ENCODE data around the gene PPP1R13B. TPM values are rescaled to one million over a fixed set of nuclear protein-coding genes. Genes with fewer than 3 reads are reported as not detected.

The PPP1R13B gene
- polyA plus RNA-seq, 2 of the 4 experiments (the other 2 are of a cell fraction): 2.2 to 2.7 TPM

DNA sequence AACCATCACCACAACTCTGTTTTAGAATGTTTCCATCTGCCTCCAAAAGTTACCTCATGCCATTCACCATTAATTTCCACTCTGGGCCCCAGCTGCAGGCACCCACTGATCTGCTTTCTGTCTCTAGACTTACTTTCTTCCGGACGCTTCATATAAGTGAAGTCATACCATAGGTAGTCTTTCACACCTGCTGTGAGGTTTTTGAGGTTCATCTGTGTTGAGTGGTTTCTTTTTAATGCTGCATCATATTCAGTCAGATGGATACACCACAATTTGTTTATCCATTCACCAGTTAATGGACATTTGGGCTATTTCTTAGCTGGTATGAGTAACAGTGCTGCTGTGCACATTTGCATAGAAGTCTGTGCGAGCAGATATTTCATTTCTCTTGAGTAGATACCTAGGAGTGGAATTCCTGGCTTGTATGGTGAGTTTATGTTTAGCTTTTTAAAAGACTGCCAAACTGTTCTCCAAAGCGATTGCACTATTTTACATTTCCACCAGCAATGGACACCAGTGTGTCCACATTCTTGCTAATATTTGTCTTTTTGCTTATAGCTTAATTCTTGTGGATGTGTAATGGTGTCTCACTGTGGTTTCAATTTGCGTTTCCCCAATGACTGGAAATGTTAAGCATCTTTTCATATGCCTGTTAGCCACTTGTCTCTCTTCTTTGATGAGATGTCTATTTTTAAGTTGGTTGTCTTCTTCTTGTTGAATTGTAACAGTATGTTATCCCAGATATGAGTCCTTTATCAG lies 83.5 kb downstream of the PPP1R13B start (continued):
- TF ChIP-seq, protein P1, sequence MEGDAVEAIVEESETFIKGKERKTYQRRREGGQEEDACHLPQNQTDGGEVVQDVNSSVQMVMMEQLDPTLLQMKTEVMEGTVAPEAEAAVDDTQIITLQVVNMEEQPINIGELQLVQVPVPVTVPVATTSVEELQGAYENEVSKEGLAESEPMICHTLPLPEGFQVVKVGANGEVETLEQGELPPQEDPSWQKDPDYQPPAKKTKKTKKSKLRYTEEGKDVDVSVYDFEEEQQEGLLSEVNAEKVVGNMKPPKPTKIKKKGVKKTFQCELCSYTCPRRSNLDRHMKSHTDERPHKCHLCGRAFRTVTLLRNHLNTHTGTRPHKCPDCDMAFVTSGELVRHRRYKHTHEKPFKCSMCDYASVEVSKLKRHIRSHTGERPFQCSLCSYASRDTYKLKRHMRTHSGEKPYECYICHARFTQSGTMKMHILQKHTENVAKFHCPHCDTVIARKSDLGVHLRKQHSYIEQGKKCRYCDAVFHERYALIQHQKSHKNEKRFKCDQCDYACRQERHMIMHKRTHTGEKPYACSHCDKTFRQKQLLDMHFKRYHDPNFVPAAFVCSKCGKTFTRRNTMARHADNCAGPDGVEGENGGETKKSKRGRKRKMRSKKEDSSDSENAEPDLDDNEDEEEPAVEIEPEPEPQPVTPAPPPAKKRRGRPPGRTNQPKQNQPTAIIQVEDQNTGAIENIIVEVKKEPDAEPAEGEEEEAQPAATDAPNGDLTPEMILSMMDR (IDR thresholded peaks at IDR 0.05): no peak

DNA sequence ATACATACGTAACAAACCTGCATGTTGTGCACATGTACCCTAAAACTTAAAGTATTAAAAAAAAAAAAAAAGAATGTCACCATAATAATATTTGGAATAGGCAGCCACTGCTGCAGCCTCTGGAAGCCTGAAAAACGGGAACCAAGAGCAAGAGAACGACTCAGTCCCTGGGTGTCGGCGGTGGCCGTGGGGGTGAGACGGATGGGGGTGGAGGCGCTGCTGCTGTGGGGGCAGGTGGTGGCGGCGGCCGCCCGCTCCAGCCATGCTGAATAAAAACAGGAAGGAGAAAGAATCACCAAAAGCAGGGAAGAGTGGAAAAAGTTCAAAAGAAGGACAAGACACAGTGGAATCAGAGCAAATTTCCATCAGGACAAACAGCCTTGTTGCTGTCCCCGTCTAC lies 84.8 kb downstream of the PPP1R13B start:
- no peak for ATAC-seq
- FAIRE-seq: no peak

DNA sequence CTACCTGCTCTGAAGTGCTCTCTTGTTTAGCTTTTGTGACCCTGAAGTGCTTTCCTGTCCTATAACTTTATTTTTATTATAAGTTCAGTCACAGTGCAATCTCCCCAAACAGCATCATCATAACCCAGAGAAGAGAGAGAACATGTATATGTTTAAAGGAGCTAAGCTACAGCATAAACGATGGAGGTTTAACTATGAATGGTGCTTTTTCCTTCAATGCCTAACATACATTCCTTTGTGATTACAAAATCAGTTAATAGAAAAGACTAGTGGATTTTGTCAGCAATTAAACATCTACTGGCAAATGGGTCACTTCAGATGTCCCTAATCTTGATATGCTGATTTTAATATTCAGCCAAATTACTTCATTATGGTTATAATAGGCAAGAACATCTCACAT lies 85.3 kb downstream of the PPP1R13B start:
- POLR2A ChIA-PET: no interaction called here
- WGBS (ENCODE audit: missing lambda C conversion rate): 53% methylated on average over 1 of the region's 1 CpG

More for the DNA sequence above, 84.8 kb downstream of the PPP1R13B start:
- no peak for DNase-seq (ENCODE audit: low read depth in 1 of 2, low spot score in 1 of 2)
- TF ChIP-seq KDM1A (IDR thresholded peaks at IDR 0.05; ENCODE audit: low read depth): no peak
- Histone ChIP-seq H3K4me2 (no peak overlapping the region), H3K4me1 (no peaks in the 10 kb centered on the region), H3K9me3 (no peaks in the 10 kb centered on the region), H3K27ac (no peak overlapping the region), H3K4me3 (no peak overlapping the region)
- ChIA-PET POLR2A (no interaction called here), CTCF (no interaction called here)
- WGBS (ENCODE audit: missing lambda C conversion rate): 91% methylated on average over 13 of the region's 13 CpGs

DNA sequence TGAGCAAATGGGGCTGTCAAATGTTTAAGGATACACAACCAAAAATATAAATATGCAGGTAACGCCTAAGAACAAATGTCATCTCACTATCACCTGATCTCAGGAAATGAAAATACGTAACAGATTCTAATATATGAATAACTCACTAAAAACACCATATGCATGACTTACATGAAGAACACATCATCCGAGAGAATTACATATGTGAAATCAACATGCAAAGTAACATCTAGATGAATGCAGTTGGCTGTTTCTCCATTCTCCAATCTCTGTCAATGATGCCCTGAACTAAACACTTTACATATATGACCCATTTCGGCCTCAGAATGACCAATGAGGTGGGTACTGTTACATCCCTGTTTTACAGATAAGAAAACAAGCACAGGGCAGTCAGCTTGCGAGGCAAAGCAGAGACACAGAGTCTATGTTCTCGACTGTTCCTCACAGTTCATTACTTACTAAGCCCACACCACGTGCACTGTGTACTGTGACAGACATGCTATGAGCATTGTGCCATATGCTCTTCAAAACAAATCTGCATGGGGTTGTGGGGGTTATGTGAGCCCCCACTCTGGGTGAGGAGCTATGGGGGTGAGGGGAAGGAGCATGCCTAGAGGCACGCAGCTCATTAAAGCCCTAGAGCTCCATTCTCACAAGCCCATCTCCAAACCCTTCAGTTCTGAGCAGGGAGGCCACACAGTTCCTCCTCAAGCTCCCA lies 89.2 kb downstream of the PPP1R13B start:
- no peaks in the 10 kb centered on the region for H3K9me3 ChIP-seq
- 0 out of 3 replicates have a peak, but pooled peaks cover under 1% of the 10 kb centered on the region for H3K4me1 ChIP-seq
- CTCF ChIA-PET: interaction anchor here (1.8 kb wide), 1 partner anchor 51 kb away, joined by 6 read pairs; no protein-coding TSS in a partner anchor
- no peak for FAIRE-seq
- ATAC-seq: no peak
- DNase-seq (ENCODE audit: low read depth in 1 of 2, low spot score in 1 of 2): no peak
- no peak for TF ChIP-seq CBX2 (IDR thresholded peaks at IDR 0.05; ENCODE audit: borderline replicate concordance, low read depth)
- POLR2A ChIA-PET: no interaction called here
- H3K27ac ChIP-seq: no peak overlapping the region
- H3K4me3 ChIP-seq: no peak overlapping the region
- no peak overlapping the region for H3K4me2 ChIP-seq
- 89% methylated on average over 8 of the region's 8 CpGs for WGBS (ENCODE audit: missing lambda C conversion rate)

More for the DNA sequence above, 85.3 kb downstream of the PPP1R13B start:
- CTCF ChIA-PET: no interaction called here
- FAIRE-seq: no peak
- H3K9me3 ChIP-seq: no peaks in the 10 kb centered on the region
- no peak overlapping the region for H3K27ac ChIP-seq
- TF ChIP-seq, protein P2, sequence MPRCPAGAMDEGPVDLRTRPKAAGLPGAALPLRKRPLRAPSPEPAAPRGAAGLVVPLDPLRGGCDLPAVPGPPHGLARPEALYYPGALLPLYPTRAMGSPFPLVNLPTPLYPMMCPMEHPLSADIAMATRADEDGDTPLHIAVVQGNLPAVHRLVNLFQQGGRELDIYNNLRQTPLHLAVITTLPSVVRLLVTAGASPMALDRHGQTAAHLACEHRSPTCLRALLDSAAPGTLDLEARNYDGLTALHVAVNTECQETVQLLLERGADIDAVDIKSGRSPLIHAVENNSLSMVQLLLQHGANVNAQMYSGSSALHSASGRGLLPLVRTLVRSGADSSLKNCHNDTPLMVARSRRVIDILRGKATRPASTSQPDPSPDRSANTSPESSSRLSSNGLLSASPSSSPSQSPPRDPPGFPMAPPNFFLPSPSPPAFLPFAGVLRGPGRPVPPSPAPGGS (IDR thresholded peaks at IDR 0.05): no peak
- TF ChIP-seq TFCP2L1 (CRISPR knock-in tag; IDR thresholded peaks at IDR 0.05) (no peak), ZNF302 (CRISPR knock-in tag; IDR thresholded peaks at IDR 0.05) (no peak), HOXB5 (CRISPR knock-in tag; IDR thresholded peaks at IDR 0.05) (no peak), SMC3 (IDR thresholded peaks at IDR 0.05) (no peak), ZC3H11A (IDR thresholded peaks at IDR 0.05) (no peak), BHLHE40 (IDR thresholded peaks at IDR 0.05; ENCODE audit: low read depth, low read length) (no peak), POLR2A (IDR thresholded peaks at IDR 0.05; ENCODE audit: low read length) (no peak), EP300 (IDR thresholded peaks at IDR 0.05) (no peak)
- TF ChIP-seq, protein P3, sequence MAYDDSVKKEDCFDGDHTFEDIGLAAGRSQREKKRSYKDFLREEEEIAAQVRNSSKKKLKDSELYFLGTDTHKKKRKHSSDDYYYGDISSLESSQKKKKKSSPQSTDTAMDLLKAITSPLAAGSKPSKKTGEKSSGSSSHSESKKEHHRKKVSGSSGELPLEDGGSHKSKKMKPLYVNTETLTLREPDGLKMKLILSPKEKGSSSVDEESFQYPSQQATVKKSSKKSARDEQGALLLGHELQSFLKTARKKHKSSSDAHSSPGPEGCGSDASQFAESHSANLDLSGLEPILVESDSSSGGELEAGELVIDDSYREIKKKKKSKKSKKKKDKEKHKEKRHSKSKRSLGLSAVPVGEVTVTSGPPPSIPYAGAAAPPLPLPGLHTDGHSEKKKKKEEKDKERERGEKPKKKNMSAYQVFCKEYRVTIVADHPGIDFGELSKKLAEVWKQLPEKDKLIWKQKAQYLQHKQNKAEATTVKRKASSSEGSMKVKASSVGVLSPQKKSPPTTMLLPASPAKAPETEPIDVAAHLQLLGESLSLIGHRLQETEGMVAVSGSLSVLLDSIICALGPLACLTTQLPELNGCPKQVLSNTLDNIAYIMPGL (CRISPR knock-in tag; IDR thresholded peaks at IDR 0.05; ENCODE audit: borderline replicate concordance): no peak
- no peak for ATAC-seq
- no peak overlapping the region for H3K4me3 ChIP-seq
- no peaks in the 10 kb centered on the region for H3K4me1 ChIP-seq
- no peak for DNase-seq (ENCODE audit: low read depth in 1 of 2, low spot score in 1 of 2)
- no peak overlapping the region for H3K4me2 ChIP-seq

Data from A549 (cell line).